HG02970 (cell line): ENCODE measurements around the gene ME2.
"Not testable (repeated sequence)": the region's sequence is repeated elsewhere in the genome, so short reads cannot be mapped to it uniquely, and the experiment has no call there.

Source experiments
- ATAC-seq: cut with Tn5 transposase; IDR thresholded peaks from one replicate; pipeline ENCODE4 v1.9.1; 2021; ENCODE audit warnings: mild to moderate bottlenecking, moderate library complexity, moderate number of reproducible peaks; ENCODE audit not compliant: unreplicated experiment, low FRiP score

ME2 gene

GRCh38 chr18:50969448-50969847 is 90.5 kb downstream of the ME2 start:
- ATAC-seq, result no peak

DNA sequence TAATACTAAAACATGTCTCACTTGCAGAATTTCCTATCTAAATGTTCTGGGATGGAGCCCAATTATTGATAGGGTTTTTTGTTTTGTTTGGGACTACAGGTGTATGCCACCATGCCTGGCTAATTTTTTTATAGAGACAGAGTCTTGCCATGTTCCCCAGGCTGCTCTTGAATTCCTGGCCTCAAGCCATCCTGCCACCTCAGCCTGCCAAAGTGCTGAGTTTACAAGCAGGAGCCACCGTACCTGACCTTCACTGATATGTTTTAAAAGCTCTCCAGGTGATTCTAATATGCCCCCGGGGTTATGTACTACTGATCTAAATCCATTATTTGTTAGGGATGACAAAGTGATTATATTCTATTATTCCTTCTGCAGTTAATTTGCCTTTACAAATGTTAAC is 91.1 kb downstream of the ME2 start:
- no peak for ATAC-seq

- not testable (repeated sequence) for ATAC-seq
Measured at GRCh38 chr18:50972404-50972803, 93.5 kb downstream of the ME2 start.

DNA sequence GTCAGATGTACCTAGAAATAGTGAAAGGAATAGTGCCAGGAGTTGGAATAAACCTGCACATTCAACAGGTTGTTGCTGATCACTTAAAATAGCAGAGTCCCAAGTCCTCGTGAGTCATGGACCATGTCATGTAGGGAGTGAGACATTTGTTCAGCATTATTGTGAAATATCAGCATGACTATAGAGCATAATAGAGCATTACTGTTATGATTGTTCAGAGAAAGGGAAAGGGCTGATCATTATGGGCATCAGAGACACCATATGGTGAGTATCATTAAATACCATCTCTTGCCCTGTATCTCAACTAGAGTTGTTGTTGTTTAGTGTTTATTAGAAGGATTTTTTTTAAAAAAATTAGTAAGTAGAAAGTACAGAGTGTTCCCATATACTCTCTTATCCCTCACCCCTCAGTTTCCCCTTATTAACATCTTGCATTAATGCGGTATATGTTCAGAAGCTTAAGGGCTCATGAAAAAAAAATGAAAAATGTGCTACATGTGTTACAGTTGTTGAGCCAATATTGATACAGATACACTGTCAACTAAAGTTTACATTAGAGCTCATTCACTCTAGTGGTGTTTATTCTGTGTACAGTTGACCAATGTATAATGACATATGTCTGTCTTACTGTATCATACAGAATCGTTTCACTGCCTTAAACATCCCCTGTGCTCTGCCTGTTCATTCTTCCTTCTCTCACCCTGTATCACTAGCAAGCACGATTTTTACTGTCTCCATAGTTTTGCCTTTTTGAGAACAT is 94.6 kb downstream of the ME2 start:
- no peak for ATAC-seq

- ATAC-seq, result no peak
Measured at GRCh38 chr18:50977037-50977760, 98.3 kb downstream of the ME2 start.

GRCh38 chr18:50981381-50981780 is 102.5 kb downstream of the ME2 start:
- ATAC-seq, result no peak

DNA sequence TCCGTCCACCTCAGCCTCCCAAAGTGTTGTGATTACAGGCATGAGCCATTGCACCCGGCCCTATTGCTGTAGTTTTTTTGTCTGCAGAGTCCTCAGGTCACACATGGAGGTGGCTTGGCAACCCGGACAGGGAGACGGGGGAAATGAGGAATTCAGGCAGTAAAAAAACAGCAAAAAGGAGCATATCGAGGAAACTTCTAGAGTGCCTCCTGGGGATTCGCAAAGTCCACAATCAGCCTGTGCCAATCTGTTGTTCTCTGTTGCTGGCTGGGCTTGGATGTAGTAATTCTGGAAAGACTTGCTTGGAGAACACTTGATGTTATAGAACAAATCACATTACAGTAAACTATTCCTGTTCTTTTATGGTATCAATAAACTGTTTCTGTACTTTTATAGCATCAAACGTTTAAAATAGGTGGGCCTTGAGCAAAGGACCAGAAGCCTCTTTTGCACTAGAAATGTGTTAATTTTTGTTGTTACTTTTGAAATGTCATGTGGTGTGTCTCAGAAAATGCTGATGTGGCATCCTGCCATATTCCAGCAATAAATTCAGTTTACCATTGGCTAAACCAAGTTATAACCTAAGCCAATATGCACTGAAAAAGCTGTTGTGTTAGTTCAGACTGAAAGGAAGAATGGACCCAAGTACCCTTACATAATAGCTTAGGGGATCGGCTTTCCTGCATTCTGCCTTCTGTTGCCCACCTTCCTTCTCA is 103.3 kb downstream of the ME2 start:
- no peak for ATAC-seq

- ATAC-seq, result no peak
Measured at GRCh38 chr18:50982802-50983179, 103.9 kb downstream of the ME2 start.

GRCh38 chr18:50986360-50987087 is 107.6 kb downstream of the ME2 start:
- no peak for ATAC-seq

DNA sequence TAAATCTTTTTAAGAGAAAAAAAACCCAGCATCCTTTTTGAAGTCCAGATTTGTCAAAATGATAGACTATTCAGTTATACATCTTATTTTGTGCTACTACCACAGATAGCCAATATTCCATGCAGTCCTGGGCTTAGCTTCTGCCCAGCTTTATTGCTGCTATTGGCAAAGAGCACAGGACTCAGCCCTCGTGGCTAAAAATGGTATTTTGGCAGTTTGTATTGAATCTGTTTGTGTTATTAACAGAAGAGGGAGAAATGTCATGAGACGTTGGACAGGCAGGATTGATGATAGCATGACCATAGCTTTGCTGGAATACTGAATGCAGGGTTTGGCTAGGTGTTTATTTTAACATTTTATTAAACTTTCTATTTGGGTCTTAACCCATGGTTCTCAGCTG is 108.3 kb downstream of the ME2 start:
- no peak for ATAC-seq

- no peak for ATAC-seq
Measured at GRCh38 chr18:50989711-50990110, 110.8 kb downstream of the ME2 start.

- ATAC-seq, result no peak
Measured at GRCh38 chr18:50992351-50992762, 113.4 kb downstream of the ME2 start.

DNA sequence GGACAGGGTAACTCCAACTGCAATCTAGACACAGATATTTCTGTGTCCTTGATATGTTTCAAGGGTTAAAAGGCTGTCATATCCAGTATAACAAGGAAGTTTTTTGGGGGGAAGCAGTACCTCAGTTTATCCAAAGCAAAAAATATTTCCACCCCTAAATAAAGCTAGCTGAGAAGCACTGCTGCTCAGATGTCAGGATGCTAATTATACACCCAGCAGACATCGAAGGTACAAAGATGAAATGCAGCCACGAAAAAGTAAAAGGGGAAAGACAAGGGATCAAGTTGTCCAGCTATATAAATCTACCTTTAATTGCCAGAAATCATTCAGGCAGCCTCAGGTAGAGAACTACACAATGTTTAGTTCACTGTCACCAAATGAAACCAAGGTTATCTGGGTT is 115.1 kb downstream of the ME2 start:
- no peak for ATAC-seq

DNA sequence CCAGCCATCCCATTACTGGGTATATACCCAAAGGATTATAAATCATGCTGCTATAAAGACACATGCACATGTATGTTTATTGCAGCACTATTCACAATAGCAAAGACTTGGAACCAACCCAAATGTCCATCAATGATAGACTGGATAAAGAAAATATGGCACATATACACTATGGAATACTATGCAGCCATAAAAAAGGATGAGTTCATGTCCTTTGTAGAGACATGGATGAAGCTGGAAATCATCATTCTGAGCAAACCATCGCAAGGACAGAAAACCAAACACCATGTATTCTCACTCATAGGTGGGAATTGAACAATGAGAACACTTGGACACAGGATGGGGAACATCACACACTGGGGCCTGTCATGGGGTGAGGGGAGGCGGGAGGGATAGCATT is 124.3 kb downstream of the ME2 start:
- ATAC-seq, result not testable (repeated sequence)
